Mucosa of stomach (tissue), 1 donor: Measurements from ENCODE around the gene GRM5.

ENCODE experiments used
- H3K27me3 ChIP-seq: one replicate; pipeline ENCODE4 v1.7.0; 2013; ENCODE audit warnings: mild to moderate bottlenecking, low read length; ENCODE audit not compliant: control insufficient read depth, insufficient read depth
- H3K36me3 ChIP-seq: one replicate; pipeline ENCODE4 v1.7.0; 2013; ENCODE audit warnings: low read length; ENCODE audit not compliant: control insufficient read depth, insufficient read depth
- H3K4me1 ChIP-seq: one replicate; pipeline ENCODE4 v1.7.0; 2013; ENCODE audit warnings: mild to moderate bottlenecking, low read length; ENCODE audit not compliant: control insufficient read depth, insufficient read depth
- H3K4me3 ChIP-seq: one replicate; pipeline ENCODE4 v1.7.0; 2013; ENCODE audit warnings: low read length
- H3K9ac ChIP-seq: one replicate; pipeline ENCODE4 v1.7.0; 2013; ENCODE audit warnings: mild to moderate bottlenecking, low read length, moderate library complexity
- H3K9me3 ChIP-seq: one replicate; pipeline ENCODE4 v1.7.0; 2013; ENCODE audit warnings: mild to moderate bottlenecking, low read length, moderate library complexity; ENCODE audit not compliant: control insufficient read depth
- donor health status: Pancreatic carcinoma.

The GRM5 gene

GRCh38 chr11:88815505-88815904 is 250.3 kb downstream of the GRM5 start:
- H3K27me3 ChIP-seq: no peaks in the 10 kb centered on the region
- no peaks in the 10 kb centered on the region for H3K36me3 ChIP-seq
- H3K4me1 ChIP-seq: no peaks in the 10 kb centered on the region
- H3K4me3 ChIP-seq: no peak overlapping the region
- H3K9me3 ChIP-seq: no peaks in the 10 kb centered on the region
- no peak overlapping the region for H3K9ac ChIP-seq

- no peaks in the 10 kb centered on the region for H3K9me3 ChIP-seq
Observed at GRCh38 chr11:88814076-88814475, 251.7 kb downstream of the GRM5 start.

GRCh38 chr11:88813233-88813915 is 252.4 kb downstream of the GRM5 start:
- Histone ChIP-seq H3K9ac (no peak overlapping the region), H3K27me3 (no peaks in the 10 kb centered on the region), H3K36me3 (no peaks in the 10 kb centered on the region), H3K4me1 (no peaks in the 10 kb centered on the region), H3K9me3 (no peaks in the 10 kb centered on the region), H3K4me3 (no peak overlapping the region)

More at GRCh38 chr11:88814076-88814475, 251.7 kb downstream of the GRM5 start:
- Histone ChIP-seq H3K36me3 (no peaks in the 10 kb centered on the region), H3K9ac (no peak overlapping the region), H3K4me1 (no peaks in the 10 kb centered on the region), H3K27me3 (no peaks in the 10 kb centered on the region), H3K4me3 (no peak overlapping the region)

GRCh38 chr11:88810420-88811097 is 255.2 kb downstream of the GRM5 start:
- Histone ChIP-seq H3K9ac (no peak overlapping the region), H3K36me3 (no peaks in the 10 kb centered on the region), H3K4me1 (no peaks in the 10 kb centered on the region), H3K4me3 (no peak overlapping the region), H3K27me3 (no peaks in the 10 kb centered on the region), H3K9me3 (no peaks in the 10 kb centered on the region)

GRCh38 chr11:88809126-88809525 is 256.7 kb downstream of the GRM5 start:
- no peaks in the 10 kb centered on the region for H3K4me1 ChIP-seq
- H3K9ac ChIP-seq: no peak overlapping the region
- H3K27me3 ChIP-seq: no peaks in the 10 kb centered on the region
- no peak overlapping the region for H3K4me3 ChIP-seq
- H3K36me3 ChIP-seq: no peaks in the 10 kb centered on the region
- H3K9me3 ChIP-seq: no peaks in the 10 kb centered on the region

- Histone ChIP-seq H3K27me3 (no peaks in the 10 kb centered on the region), H3K4me3 (no peak overlapping the region), H3K36me3 (no peaks in the 10 kb centered on the region), H3K4me1 (no peaks in the 10 kb centered on the region), H3K9ac (no peak overlapping the region), H3K9me3 (no peaks in the 10 kb centered on the region)
Observed at GRCh38 chr11:88807349-88807748, 258.4 kb downstream of the GRM5 start.

GRCh38 chr11:88806410-88806809 is 259.4 kb downstream of the GRM5 start:
- no peaks in the 10 kb centered on the region for H3K27me3 ChIP-seq
- no peak overlapping the region for H3K4me3 ChIP-seq
- no peak overlapping the region for H3K9ac ChIP-seq
- H3K36me3 ChIP-seq: no peaks in the 10 kb centered on the region
- no peaks in the 10 kb centered on the region for H3K4me1 ChIP-seq
- no peaks in the 10 kb centered on the region for H3K9me3 ChIP-seq

- Histone ChIP-seq H3K4me1 (no peaks in the 10 kb centered on the region), H3K4me3 (no peak overlapping the region), H3K27me3 (no peaks in the 10 kb centered on the region), H3K9me3 (no peaks in the 10 kb centered on the region), H3K36me3 (no peaks in the 10 kb centered on the region), H3K9ac (no peak overlapping the region)
Observed at GRCh38 chr11:88801484-88802123, 264.2 kb downstream of the GRM5 start.

GRCh38 chr11:88799771-88800500 is 265.8 kb downstream of the GRM5 start:
- Histone ChIP-seq H3K9ac (no peak overlapping the region), H3K36me3 (no peaks in the 10 kb centered on the region), H3K27me3 (no peaks in the 10 kb centered on the region), H3K9me3 (no peaks in the 10 kb centered on the region), H3K4me3 (no peak overlapping the region), H3K4me1 (no peaks in the 10 kb centered on the region)

GRCh38 chr11:88790182-88790581 is 275.6 kb downstream of the GRM5 start:
- no peaks in the 10 kb centered on the region for H3K36me3 ChIP-seq
- H3K9ac ChIP-seq: no peak overlapping the region
- no peaks in the 10 kb centered on the region for H3K9me3 ChIP-seq
- H3K4me1 ChIP-seq: no peaks in the 10 kb centered on the region
- H3K4me3 ChIP-seq: no peak overlapping the region
- H3K27me3 ChIP-seq: no peaks in the 10 kb centered on the region

- H3K36me3 ChIP-seq: no peaks in the 10 kb centered on the region
Observed at GRCh38 chr11:88779577-88779976, 286.2 kb downstream of the GRM5 start.

More at GRCh38 chr11:88779577-88779976, 286.2 kb downstream of the GRM5 start:
- no peak overlapping the region for H3K4me3 ChIP-seq
- H3K27me3 ChIP-seq: no peaks in the 10 kb centered on the region
- H3K9me3 ChIP-seq: no peaks in the 10 kb centered on the region
- no peak overlapping the region for H3K9ac ChIP-seq
- H3K4me1 ChIP-seq: no peaks in the 10 kb centered on the region
